Measurements from ENCODE around the gene OR51I2.

OR51I2 gene

GRCh38 chr11:5505363-5506048 is 56.4 kb downstream of the OR51I2 start:
- DNase-seq (ENCODE audit: low spot score): no peak
